Measurements from ENCODE around the gene HNRNPU.

The HNRNPU gene

DNA sequence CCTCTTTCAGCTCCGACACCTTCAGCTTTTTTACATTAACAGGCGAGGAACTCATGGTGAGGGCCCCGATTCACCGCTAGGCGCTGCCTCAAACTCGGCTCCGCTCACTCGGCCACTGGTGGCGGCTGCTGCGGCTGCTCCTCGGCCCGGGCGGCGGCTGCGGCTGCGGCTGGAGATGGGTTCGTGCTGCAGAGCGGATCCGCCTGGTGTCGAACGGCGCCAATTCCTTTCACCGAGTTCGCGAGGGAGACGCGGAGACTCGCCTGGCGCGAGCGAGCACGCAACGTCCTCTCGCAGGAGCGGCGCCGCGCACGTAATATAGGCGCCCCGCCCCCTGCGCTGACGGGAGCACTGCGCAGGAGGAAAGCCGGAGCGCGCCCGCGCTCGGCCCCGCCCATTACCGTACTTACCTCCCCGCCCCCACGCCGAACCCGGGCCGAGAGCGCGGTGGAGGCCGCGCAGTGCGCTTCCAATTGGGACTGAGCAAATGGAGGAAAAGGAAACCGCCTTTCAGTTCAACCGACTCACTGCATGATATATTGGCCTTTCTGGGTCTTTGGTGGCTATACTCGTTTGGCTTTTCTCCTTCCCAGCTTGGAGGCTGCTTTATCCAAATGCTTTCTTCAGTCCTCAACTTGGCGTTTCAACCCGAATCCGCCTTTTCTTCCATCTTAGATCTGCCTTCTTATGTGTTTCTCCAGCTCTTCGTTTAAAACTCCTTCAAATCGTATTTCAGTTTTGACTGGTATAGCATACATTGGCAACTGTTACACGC is at the start of gene HNRNPU:
Gene HNRNPU (minus strand): TSS at position 291 of the 775 bp plus-strand sequence. CDS start 236 bp downstream, at position 55.
- DNase-seq, result peak; percentile 87

DNA sequence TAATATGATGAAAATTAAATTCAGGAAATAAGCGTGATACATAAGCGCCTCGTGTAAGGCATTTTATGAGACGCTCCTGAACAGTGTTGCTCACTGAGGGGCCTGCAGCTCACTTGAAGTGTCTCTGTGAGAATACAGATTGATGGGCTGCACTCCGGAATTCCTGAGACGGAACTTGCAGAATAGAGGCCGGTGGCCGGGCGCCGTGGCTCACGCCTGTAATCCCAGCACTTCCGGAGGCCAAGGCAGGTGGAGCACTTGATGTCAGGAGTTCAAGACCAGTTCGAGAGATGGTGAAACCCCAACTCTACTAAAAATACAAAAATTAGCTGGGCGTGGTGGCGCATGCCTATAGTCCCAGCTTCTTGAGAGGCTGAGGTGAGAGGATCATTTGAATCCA is 49.5 kb upstream of the HNRNPU start:
- no peak for DNase-seq

DNA sequence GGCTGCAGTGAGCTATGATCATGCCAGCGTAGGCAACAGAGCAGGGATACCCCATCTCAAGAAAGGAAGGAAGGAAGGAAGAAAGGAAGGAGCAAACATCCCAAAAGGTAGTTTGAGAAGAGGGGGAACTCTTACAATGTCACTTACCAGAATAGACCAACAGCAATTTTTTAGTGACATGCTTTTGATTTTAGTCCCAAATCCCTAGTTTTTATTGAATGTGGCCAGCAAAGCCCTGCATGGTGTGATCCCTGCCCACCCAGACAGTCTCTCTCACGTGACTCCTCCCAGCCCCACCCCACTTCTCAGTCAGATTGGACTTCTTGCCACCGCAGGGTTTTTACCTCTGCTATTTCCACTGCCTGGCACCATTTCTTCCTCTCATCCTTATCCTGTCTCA is 39.8 kb upstream of the HNRNPU start:
- DNase-seq, result no peak

DNA sequence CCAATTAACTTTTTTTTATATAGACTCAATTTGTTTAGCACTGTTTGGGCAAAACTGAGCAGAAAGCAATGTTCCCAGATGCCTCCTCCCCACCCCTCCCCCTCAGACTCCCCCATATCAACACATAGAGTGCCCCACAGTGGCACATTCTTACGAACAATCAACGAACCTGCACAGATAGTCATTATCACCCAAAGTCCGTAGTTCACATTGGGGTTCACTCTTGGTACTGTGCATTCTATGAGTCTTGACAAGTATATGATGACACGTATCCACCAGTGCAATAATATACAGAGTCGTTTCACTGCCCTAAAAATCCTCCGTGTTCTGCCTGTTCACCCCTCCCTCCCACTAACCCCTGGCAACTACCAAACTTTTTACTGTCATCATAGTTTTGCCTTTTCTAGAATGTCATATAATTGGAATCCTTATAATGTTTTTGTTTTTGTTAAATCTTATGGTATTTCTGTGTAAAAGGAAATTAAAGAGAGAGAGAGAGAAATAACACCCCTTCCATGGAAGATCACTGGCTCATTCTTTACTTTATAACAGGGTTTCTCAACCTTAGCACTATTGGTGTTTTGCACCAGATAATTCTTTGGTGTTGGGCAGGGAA is 37.2 kb upstream of the HNRNPU start:
- DNase-seq, result no peak

DNA sequence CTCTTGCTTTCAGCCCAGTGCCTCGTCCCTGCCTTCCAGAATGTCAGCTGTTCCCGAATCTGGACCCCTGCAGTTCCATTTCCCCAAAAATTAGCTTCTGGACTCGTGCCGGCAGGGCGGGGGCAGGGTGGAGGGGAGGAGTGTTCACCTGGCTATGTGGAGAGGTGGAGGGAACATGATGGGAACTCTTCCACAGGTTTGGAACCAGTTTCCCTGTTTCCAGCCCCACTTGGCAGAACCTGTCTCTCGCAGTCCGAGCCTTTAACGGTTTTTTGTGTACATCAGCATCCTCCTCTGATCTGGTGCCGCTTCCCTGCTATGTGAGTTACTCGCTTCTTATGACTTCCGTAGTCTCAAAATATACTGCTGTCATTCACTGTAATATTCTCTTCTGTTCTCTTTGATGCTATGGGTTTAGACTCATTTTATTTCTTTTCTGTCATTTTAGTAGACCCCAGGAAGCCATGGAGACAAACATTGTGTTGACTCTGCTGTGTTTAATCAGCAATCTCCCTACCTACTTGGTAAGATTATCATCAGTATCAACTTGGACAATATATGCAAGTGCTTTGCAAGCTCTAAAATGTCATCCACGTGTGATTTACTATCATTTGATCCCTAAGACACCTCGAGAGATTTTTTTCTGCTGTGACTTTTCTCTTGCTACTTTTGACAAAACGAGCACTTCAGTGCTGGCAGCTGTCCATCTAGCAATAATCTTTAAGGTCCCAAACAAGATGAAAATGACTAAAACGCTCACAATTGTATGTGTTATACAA is 33.3 kb upstream of the HNRNPU start:
- no peak for DNase-seq

DNA sequence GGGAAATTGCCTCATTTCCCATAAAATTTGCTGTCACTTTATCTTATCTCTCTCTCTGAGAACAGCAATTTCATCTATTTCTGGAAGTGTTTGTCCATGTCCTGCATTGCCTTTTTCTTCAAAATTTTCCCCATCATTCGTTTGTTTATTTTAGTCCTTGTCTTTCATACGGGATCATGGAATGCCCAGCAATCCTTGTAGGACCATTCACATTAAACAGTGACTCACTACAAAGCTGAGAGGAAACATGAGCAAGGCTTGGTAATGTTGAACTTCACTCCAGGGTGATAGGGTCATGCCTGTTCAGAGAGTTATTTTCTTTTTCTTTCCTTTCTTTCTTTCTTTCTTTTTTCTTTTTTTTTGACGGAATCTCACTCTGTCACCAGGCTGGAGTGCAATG is 32.2 kb upstream of the HNRNPU start:
- DNase-seq, result no peak

DNA sequence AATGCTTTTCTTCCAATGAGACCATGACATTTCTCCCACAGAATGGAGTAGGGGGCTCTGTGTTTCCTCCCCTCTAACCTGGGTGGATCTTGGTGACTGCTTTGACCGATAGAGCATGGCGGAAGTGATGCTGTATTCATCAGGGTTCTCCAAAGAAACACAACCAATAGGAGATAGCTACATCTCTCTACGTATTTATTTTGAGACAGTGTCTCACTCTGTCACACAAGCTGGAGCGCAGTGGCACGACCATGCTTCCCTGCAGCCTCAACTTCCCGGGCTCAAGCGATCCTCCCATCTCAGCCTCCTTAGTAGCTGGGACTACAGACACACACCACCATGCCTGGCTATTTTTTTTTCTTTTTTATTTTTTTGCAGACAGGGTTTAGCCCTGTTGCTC is 29.5 kb upstream of the HNRNPU start:
- no peak for DNase-seq

DNA sequence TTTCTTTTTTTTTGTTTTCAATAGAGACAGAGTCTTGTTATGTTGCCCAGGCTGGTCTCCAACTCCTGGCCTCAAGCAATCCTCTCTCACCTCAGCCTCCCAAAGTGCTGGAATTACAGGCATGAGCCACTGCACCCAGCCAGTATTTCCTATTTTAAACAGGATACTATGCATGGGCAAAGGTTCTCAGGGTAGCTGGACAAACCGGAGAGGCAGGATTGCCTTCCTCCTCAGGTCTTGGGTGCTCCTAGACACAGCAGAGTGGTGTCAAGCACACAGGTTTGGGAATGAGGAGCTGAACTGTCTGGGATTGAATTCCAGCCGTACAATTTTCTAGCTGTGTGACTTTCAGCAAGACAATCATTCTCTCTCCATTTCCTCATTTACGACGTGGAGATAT is 22.9 kb upstream of the HNRNPU start:
- no peak for DNase-seq

DNA sequence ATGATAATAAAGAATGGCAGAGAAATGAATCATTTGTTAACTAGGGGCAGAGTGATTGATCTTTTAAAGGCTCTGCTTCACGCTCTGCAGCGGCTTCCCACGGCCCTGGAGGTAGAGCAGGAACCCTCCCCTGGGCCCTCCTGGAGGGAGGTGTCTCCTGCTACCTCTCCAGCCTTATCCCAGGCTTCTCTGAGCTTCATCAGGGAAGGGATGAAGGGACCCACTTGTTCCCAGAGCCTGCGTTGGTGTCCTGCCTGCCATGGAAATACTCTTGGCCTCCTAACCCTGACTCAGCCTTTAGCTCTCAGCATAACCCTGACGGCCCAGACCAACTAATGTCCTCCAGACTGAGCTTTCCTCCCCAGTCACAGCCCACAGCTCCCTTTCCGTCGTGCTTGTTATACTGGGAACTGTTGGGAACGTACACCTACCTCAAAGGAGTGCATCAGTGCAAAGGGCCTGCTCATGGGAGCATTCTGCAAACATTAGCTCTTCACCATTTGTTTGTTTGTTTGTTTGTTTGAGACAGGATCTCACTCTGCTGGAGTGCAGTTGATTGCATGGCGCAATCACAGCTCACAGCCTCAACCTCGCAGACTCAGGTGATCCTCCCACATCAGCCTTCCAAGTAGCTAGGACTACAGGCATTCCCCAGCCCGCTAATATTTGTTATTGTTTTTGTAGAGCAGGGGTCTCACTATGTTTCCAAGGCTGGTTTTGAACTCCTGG is 17.4 kb upstream of the HNRNPU start:
- DNase-seq, result no peak

DNA sequence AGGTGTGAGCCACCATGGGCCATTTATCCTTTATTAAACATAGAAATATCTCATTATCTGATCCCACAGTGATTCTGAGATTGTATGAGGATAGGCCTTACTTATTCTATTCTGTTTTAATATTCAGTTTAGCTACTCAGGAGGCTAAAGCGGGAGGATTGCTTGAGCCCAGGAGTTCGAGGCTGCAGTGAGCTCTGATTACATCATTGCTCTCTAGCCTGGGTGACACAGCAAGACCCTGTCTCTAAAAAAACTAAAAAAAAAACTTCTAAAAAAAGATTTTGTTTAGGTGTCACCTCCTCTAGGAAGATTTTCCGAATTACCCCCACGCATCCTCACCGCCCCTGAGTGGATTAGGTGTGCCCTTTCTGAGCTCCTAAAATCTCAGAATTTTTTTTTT is 14.3 kb upstream of the HNRNPU start:
- DNase-seq, result no peak

DNA sequence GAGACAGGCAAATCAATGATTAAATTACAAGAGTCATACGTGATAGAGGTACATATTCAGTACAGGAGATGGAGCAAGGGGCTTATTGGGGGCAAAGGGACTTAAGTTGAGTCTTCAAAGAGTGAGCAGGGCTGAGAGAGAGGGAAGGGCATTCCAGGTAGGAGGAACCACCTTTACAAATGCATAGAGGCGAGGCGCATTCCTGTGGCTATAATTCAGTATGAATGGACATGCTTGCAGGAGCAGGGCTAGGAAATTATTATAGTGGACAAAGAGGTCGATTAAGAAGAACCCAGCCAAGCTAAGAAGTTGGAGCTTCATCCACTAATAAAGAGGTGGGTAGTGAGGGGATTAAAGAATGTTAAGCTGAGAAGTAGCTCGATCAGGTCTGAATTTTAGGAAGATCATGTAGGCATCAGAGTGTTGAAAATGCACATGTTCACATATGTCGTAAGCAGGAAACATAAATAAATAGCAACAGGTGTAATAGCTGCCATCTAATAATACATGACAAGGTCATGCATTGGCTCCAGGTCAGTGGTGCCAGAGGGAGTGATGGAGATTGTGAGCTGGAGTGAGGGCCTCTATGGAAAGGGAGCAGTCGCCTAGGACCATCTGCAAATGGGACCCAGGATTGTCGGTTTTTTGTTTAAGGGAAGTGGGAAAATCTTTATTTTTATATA is 12.0 kb upstream of the HNRNPU start:
- no peak for DNase-seq

DNA sequence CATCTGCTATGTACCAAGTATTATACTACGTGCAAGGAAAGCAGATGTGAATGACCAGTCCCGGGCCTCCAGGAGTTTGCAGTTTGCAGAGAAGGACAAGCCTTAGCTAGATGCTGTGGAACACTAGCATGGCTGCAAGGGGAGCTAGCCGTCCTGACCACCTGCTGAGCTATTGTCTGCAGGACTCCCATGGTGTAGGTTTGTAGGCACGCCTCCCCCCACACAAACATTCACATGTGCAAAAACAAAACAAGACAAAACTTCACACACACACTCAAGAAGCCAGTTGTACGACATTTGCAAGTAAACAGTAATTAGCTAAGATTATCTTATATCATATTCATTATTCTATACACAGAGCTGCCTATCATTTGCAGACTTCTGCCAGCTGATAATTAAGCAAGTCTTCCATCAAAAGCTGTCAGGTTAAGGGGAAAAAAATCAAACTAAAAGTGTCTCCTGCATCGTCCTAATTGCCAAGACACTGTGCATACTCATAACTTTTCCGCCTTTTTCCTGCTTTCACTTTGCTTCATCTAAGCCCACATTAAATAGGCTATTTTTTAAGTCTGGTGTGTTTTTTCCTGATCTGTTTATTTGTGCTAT is 10.7 kb upstream of the HNRNPU start:
- no peak for DNase-seq

DNA sequence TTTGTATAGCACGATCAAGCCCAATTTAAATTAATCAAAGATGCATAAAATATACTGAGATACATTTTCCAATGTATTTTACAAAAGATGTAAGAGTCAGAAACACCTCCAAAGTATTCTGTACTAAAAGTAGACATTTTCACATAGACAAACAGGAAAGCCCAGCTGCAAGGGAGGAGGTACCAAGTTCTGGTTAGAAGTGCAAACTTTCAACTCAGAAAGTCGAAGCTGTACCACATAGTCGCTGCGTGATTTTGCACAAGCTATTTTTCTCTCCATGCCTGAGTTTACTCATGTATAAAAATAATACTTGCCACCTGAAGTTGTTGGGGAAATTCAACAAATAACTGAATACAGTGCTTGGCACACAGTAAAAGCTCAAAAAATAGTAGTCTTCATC is 5.6 kb upstream of the HNRNPU start:
- no peak for DNase-seq

DNA sequence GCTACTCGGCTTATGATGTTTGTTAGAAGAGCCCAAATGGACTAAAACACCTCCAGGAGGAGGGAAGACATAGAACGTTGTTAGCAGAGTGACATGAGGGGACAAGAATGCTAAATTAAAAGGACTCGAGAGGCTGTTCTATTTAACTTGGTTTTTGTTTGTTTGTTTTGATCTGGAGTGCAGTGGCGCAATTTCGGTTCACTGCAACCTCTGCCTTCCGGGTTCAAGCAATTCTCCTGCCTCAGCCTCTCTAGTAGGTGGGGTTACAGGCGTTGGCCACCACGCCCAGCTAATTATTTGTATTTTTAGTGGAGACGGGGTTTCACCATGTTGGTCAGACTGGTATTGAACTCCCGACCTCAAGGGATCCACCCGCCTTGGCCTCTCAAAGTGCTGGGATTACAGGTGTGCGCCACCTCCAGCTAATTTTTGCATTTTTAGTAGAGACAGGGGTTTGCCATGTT is 5.1 kb upstream of the HNRNPU start:
- no peak for DNase-seq

DNA sequence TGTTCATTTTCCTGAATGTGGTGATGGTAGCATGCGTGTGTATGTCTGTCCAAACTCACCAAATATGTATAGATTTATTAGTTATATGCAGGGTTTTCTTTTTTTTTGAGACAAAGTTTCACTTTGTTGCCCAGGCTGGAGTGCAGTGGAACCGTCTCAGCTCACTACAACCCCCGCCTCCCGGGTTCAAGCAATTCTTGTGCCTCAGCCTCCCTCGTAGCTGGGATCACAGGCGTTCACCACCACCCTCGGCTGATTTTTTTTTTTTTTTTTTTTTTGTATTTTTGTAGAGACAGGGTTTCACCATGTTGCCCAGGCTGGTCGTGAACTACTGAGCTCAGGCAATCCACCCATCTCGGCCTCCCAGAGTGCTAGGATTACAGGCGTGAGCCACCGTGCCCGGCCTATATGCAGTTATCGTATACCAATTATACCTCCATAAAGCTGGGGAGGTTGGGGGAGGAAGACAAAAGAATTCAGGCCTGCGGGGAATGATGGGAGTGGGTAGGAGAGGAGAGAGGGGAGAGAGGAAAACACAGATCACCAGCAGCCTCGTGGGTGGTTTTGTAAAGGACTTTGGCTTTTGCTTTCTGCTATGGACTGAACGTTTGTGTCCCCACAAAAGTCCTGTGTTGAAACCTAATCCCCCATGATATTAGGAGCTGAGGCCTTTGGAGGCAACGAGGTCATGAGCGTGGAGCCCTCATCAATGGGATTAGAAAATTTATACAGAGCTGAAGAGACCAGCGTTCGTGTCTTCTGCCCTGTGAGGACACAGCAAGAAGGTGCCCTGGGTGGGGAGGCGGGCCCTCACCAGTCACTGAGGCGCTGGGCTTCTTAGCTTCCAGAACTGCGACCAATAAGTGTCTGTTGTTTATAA is 4.4 kb upstream of the HNRNPU start:
- no peak for DNase-seq

DNA sequence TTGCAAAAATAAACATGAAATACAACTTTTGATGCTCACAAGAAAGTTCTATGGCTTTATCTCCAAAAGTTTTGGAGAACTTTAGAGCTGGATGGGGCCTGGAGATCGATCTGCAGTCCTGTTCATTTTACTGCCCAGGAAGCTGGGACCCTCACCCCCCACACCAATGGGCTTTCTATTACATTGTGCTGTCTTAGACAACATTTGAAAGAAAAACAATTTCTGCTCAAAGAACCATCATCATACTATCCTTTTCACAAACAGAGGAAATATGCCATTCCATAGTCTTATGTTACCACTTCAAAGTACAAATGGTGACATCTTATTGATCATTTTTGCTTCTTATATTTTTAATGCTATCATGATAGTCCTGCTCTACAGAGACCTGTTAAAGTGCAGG is 2.0 kb upstream of the HNRNPU start:
- no peak for DNase-seq

DNA sequence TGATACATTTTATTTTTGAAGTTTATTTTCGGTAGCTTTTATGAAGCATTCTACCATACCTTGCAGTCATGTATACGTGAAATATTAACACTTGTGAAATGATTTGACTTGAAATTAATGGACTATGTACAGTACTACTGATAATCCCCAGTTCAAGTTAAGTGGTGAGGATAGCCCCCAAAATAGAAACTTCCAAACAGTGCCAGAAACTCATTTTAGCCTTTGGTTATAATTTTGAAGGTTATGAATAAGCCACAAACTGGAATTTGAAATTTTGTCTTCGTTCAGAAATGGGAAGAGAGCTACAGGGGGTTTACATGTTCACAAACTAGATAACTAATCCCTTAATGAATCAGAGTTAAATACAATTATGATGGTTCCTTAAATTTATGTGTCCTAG is 1.5 kb upstream of the HNRNPU start:
- no peak for DNase-seq

DNA sequence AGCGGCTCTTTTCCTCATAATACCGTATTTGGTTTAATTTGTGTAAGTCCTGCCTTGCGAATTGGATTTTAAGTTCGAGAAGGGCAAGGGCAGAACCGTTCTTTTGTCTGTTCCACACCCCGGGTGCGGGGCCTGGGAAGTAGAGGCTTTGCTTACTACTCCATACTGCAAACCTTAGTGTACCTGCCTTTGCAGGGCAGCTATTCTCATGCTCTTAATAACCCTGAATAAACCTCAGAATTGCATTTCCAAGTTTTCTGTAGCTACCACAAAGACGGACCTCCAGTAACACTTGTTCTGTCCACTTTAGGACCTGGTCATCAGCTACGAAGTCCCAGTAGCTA is 657 bp upstream of the HNRNPU start:
- DNase-seq, result no peak

DNA sequence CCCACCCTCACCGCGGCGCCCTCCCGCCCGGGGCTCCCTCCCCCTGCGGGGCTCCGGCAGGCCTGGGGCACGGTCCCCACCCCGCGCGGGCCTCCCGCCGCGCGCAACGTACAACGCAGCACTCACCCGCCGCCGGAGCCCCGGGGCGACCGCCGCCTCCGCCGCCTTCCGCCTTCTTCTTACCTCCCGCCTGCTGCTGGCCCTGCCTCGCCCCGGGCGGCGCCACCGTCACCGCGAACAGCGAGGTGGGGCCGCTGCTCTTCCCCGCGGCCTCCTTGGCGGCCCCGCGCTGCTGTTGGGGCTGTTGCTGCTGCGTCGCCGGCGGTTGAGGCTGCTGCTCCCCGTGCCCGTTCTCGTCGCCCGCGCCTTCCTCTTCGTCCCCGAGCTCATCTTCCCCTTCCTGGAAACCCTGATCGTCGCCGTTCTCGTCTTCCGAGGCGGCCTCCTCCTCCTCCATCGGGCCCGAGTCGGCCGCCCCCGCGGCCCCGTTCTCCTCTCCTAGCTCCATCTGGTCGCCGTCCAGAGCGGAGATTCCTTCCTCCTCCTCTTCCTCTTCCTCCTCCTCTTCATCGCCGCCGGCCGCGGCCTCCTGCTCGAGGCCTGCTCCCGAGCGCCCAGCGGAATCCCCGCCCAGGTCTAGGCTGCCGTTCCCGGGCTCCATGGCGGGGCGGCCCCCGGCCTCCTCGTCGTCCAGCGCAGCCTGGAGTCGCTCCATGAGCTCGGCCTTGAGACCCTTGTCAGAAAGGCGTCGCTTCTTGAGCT is 671 bp downstream of the HNRNPU start:
- no peak for DNase-seq

DNA sequence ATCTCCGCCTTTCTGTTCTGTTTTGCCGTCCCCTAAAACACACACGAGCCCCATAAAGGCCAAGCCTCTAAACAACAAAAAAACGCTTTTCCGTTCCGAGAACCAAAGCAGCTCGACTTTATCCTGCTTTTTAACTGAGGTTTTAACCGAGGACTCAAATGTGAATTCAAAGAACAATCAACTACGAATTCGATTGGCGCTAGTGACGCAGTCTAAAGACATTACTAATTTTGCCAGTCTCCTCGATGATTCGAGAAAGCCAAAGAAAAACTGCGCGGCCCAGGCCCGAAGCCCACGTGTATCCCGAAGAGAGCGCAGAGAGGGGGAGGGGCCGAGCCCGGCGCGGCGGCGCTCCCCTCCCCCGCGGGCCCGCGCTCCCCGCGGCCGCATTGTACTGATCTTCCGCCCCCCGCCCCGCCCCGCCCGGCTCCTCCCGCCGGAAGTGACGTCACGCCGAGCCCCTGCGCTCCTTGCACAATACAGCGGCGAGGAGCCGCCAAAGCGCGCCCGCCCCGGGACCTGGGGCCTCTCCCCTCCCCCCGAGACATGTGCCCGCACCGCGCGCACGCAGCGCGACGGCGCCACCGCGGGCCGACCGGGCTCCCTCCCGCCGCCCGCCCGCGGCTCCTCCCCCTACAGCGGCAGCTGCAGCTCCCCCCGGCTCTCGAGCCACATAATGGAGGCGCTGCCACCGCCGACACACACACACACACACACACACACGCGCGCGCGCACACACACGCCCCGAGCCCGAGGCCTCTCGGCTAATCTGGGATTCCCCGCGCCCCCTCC is 1.4 kb downstream of the HNRNPU start:
- DNase-seq, result peak; percentile 83

Data from NCI-H510A (cell line).